Fibroblast of the aortic adventitia (primary cell): Measurements from ENCODE around the gene CCNQ. TPM values are rescaled to one million over a fixed set of nuclear protein-coding genes. Genes with fewer than 3 reads are reported as not detected.

ENCODE experiments used
- DNase-seq: peaks from one replicate; pipeline ENCODE4 v3.0.0-alpha.2; 2010; ENCODE audit warnings: low read depth
- H3K4me3 ChIP-seq: 2 replicates; pipeline ENCODE4 v1.5.1; 2011; ENCODE audit warnings: low read depth, mild to moderate bottlenecking, control low read depth, low read length, moderate library complexity
- total RNA-seq: library from RNA; depleted of rRNA; stranded (reverse); fragments of >200 nt; gene quantifications from 2 replicates; pipeline ENCODE4 v1.2.3, GENCODE V29; 2012; ENCODE audit warnings: low replicate concordance
- TF ChIP-seq, protein P1 (sequence below): IDR thresholded peaks from 2 replicates; pipeline ENCODE4 v1.5.1; 2011; ENCODE audit warnings: mild to moderate bottlenecking, low read length, control low read depth, inconsistent platforms; ENCODE audit not compliant: insufficient read depth

The CCNQ gene
- total RNA-seq, 1 donor = 14.5 TPM

DNA sequence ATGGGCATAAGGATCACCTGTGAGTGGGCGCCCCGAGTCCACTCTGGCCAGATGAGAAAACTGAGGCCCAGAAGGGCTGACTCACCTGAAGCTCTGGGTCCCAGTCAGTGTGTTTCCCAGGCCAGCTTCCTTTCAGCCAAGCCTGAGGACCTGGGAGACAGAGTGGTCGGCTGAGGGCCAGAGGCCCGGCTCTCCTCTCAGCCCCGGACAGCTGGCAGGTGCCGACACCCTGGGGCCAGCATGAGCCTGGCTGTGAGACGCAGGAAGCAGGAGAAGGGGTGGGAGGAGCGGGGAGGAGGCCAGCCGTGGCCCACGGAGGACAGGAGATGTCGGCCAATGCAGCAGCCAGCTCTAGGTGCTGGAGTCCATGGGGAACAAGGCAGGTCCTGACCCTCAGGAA is 52.6 kb downstream of the CCNQ start:
- no peak overlapping the region for H3K4me3 ChIP-seq
- no peak for DNase-seq
- TF ChIP-seq, protein P1, sequence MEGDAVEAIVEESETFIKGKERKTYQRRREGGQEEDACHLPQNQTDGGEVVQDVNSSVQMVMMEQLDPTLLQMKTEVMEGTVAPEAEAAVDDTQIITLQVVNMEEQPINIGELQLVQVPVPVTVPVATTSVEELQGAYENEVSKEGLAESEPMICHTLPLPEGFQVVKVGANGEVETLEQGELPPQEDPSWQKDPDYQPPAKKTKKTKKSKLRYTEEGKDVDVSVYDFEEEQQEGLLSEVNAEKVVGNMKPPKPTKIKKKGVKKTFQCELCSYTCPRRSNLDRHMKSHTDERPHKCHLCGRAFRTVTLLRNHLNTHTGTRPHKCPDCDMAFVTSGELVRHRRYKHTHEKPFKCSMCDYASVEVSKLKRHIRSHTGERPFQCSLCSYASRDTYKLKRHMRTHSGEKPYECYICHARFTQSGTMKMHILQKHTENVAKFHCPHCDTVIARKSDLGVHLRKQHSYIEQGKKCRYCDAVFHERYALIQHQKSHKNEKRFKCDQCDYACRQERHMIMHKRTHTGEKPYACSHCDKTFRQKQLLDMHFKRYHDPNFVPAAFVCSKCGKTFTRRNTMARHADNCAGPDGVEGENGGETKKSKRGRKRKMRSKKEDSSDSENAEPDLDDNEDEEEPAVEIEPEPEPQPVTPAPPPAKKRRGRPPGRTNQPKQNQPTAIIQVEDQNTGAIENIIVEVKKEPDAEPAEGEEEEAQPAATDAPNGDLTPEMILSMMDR = no peak

DNA sequence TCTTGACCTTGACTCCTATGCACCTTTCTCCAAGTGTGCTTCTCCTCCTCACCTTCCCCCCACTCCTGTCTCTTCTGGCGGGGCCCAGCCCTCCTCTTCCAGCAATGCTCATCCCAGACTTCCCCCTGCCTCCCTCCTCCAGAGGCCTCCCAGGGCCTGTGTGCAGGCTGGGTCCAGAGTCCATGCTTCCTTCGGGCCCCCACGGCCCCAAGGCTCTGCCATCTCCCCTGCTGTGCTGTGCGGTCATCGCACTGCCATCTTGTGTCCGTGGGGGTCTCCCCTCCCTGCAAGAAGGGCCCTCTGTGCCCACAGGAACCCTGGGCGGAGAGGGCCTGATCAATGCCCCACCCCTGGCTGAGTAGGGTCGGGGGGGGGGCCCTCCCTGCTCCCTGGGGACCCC is 54.2 kb downstream of the CCNQ start:
- no peak for DNase-seq
- H3K4me3 ChIP-seq = no peak overlapping the region
- TF ChIP-seq, protein P1 = no peak

DNA sequence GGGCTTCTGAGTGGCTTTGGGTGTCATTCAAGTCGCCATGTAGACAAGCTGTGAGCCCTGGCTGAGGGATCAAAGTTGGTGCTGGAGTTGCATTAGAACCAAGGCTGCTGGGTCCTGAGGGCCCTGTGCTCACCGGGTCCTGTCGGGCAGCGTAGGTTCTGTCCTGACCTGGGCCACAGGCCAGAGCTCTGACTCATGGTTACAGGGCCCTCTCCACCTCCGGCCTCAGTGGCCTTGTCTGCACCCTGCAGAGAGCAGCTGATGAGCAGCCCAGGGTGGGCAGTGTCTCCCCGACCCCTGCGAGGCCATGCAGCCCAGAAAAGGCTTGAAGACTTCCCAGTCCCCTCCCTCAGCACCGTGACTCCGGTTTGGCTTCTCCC is 59.0 kb downstream of the CCNQ start:
- no peak overlapping the region for H3K4me3 ChIP-seq
- no peak for DNase-seq
- TF ChIP-seq, protein P1 = no peak

- peak; percentile 53 for DNase-seq
- TF ChIP-seq, protein P1 = peak; percentile 89
Measured at GRCh38 chrX:153539171-153539978, 59.6 kb downstream of the CCNQ start.

GRCh38 chrX:153538424-153538823 is 60.5 kb downstream of the CCNQ start:
- no peak for DNase-seq
- TF ChIP-seq, protein P1 = no peak
- H3K4me3 ChIP-seq = no peak overlapping the region

More at GRCh38 chrX:153539171-153539978, 59.6 kb downstream of the CCNQ start:
- no peak overlapping the region for H3K4me3 ChIP-seq

Other genes with a start within 250 kb of the CCNQ start
- not detected in 2 replicates for gene PNMA6E, start 197.8 kb downstream of the CCNQ start, total RNA-seq
- gene ZFP92, start 187.7 kb downstream of the CCNQ start, total RNA-seq = 0.08 TPM in 1 of 2 replicates, not detected in the other
- gene TREX2, start 153.1 kb downstream of the CCNQ start, total RNA-seq = 1.3 TPM in 1 of 2 replicates, not detected in the other
- gene HAUS7, start 128.6 kb downstream of the CCNQ start, total RNA-seq = 16.4 and 16.5 TPM in 2 replicates
- gene BGN, start 104.2 kb downstream of the CCNQ start, total RNA-seq = 12.3 and 133 TPM in 2 replicates
- not detected in 2 replicates for gene ATP2B3, start 81.5 kb downstream of the CCNQ start, total RNA-seq
- not detected in 2 replicates for gene DUSP9, start 48.1 kb upstream of the CCNQ start, total RNA-seq
- gene PNCK, start 74.7 kb upstream of the CCNQ start, total RNA-seq = 0.33 TPM in 1 of 2 replicates, not detected in the other
- 5.6 and 8.8 TPM in 2 replicates for gene SLC6A8, start 88.8 kb upstream of the CCNQ start, total RNA-seq
- 75.4 and 111 TPM in 2 replicates for gene BCAP31, start 125.2 kb upstream of the CCNQ start, total RNA-seq
- gene ABCD1, start 125.7 kb upstream of the CCNQ start, total RNA-seq = 9.3 and 15.5 TPM in 2 replicates
- gene PLXNB3, start 165.1 kb upstream of the CCNQ start, total RNA-seq = 3.1 and 6.1 TPM in 2 replicates
- gene SRPK3, start 181.9 kb upstream of the CCNQ start, total RNA-seq = 0.54 TPM in 1 of 2 replicates, not detected in the other
- gene IDH3G, start 195.2 kb upstream of the CCNQ start, total RNA-seq = 7.2 and 46.0 TPM in 2 replicates
- 34.2 and 186 TPM in 2 replicates for gene SSR4, start 195.5 kb upstream of the CCNQ start, total RNA-seq
- 0.09 and 1.1 TPM in 2 replicates for gene PDZD4, start 231.4 kb upstream of the CCNQ start, total RNA-seq